ENCODE data around the gene FAM227B. TPM values are rescaled to one million over a fixed set of nuclear protein-coding genes. Genes with fewer than 3 reads are reported as not detected.
A peak's percentile ranks its signal among the peaks of the same experiment; 100 is the strongest.
"Not testable (repeated sequence)": the region's sequence is repeated elsewhere in the genome, so short reads cannot be mapped to it uniquely, and the experiment has no call there.

The FAM227B gene
- total RNA-seq, result 7.6 TPM in 2 replicates

- peak; percentile 88 for DNase-seq (ENCODE audit: low read depth)
Observed at GRCh38 chr15:49620658-49621368, at the start of gene FAM227B, which contains the start of gene DTWD1. TSS of gene FAM227B (minus strand) at chr15:49620818. CDS start at chr15:49615171, 5,647 bp downstream. TSS of gene DTWD1 (plus strand) at chr15:49621048. CDS start at chr15:49625168, 4,120 bp downstream.

- no peak for DNase-seq (ENCODE audit: low read depth)
Observed at GRCh38 chr15:49669288-49669687, 48.7 kb upstream of the FAM227B start.

GRCh38 chr15:49666486-49666885 lies 45.9 kb upstream of the FAM227B start:
- not testable (repeated sequence) for DNase-seq (ENCODE audit: low read depth)

- DNase-seq (ENCODE audit: low read depth), result no peak
Observed at GRCh38 chr15:49664716-49665115, 44.1 kb upstream of the FAM227B start.

- DNase-seq (ENCODE audit: low read depth), result no peak
Observed at GRCh38 chr15:49656734-49657133, 36.1 kb upstream of the FAM227B start.

- no peak for DNase-seq (ENCODE audit: low read depth)
Observed at GRCh38 chr15:49652922-49653321, 32.3 kb upstream of the FAM227B start.

GRCh38 chr15:49650676-49651075 lies 30.1 kb upstream of the FAM227B start:
- DNase-seq (ENCODE audit: low read depth), result no peak

GRCh38 chr15:49649987-49650386 lies 29.4 kb upstream of the FAM227B start:
- DNase-seq (ENCODE audit: low read depth), result no peak

- DNase-seq (ENCODE audit: low read depth), result no peak
Observed at GRCh38 chr15:49646891-49647290, 26.3 kb upstream of the FAM227B start.

GRCh38 chr15:49645941-49646340 lies 25.3 kb upstream of the FAM227B start:
- DNase-seq (ENCODE audit: low read depth), result peak; percentile 91

- DNase-seq (ENCODE audit: low read depth), result peak; percentile 22
Observed at GRCh38 chr15:49645277-49645676, 24.7 kb upstream of the FAM227B start.

- no peak for DNase-seq (ENCODE audit: low read depth)
Observed at GRCh38 chr15:49644364-49644794, 23.8 kb upstream of the FAM227B start.

GRCh38 chr15:49637857-49638256 lies 17.2 kb upstream of the FAM227B start:
- DNase-seq (ENCODE audit: low read depth), result no peak

GRCh38 chr15:49628379-49628778 lies 7.8 kb upstream of the FAM227B start:
- DNase-seq (ENCODE audit: low read depth), result no peak

- peak; percentile 55 for DNase-seq (ENCODE audit: low read depth)
Observed at GRCh38 chr15:49627407-49627877, 6.8 kb upstream of the FAM227B start.

- no peak for DNase-seq (ENCODE audit: low read depth)
Observed at GRCh38 chr15:49625460-49626036, 4.9 kb upstream of the FAM227B start.

GRCh38 chr15:49624056-49624455 lies 3.4 kb upstream of the FAM227B start:
- no peak for DNase-seq (ENCODE audit: low read depth)

GRCh38 chr15:49622561-49622960 lies 1.9 kb upstream of the FAM227B start:
- DNase-seq (ENCODE audit: low read depth), result no peak

- DNase-seq (ENCODE audit: low read depth), result peak; percentile 25
Observed at GRCh38 chr15:49621887-49622286, 1.3 kb upstream of the FAM227B start.

- DNase-seq (ENCODE audit: low read depth), result no peak
Observed at GRCh38 chr15:49621401-49621811, 788 bp upstream of the FAM227B start.

- DNase-seq (ENCODE audit: low read depth), result peak; percentile 69
Observed at GRCh38 chr15:49620199-49620598, 419 bp downstream of the FAM227B start.

- no peak for DNase-seq (ENCODE audit: low read depth)
Observed at GRCh38 chr15:49619226-49619625, 1.4 kb downstream of the FAM227B start.

- DNase-seq (ENCODE audit: low read depth), result not testable (repeated sequence)
Observed at GRCh38 chr15:49612240-49612639, 8.4 kb downstream of the FAM227B start.

Data from renal cortical epithelial cell (primary cell).